Measurements from ENCODE around the gene ATP6V0A4.
"Not testable (repeated sequence)": the region's sequence is repeated elsewhere in the genome, so short reads cannot be mapped to it uniquely, and the experiment has no call there.

The ATP6V0A4 gene

GRCh38 chr7:138712652-138713051 is 85.3 kb downstream of the ATP6V0A4 start:
- FAIRE-seq, result no peak
- DNase-seq (ENCODE audit: extremely low spot score, insufficient read length, low read depth), result no peak

GRCh38 chr7:138710536-138711385 is 87.2 kb downstream of the ATP6V0A4 start:
- FAIRE-seq (no peak), DNase-seq (ENCODE audit: extremely low spot score, insufficient read length, low read depth) (no peak)

- FAIRE-seq, result no peak
- DNase-seq (ENCODE audit: extremely low spot score, insufficient read length, low read depth), result no peak
These were observed 92.8 kb downstream of the ATP6V0A4 start for GRCh38 chr7:138705167-138705566.

- FAIRE-seq (no peak), DNase-seq (ENCODE audit: extremely low spot score, insufficient read length, low read depth) (no peak)
These were observed 96.5 kb downstream of the ATP6V0A4 start for GRCh38 chr7:138701537-138701923.

GRCh38 chr7:138700857-138701536 is 97.0 kb downstream of the ATP6V0A4 start, which contains the start of gene SVOPL:
TSS of gene SVOPL (minus strand) at chr7:138701362. CDS start at chr7:138679045, 22,317 bp downstream.
- FAIRE-seq (no peak), DNase-seq (ENCODE audit: extremely low spot score, insufficient read length, low read depth) (no peak)

- FAIRE-seq (no peak), DNase-seq (ENCODE audit: extremely low spot score, insufficient read length, low read depth) (no peak)
These were observed 98.3 kb downstream of the ATP6V0A4 start for GRCh38 chr7:138699661-138700060.

- FAIRE-seq (no peak), DNase-seq (ENCODE audit: extremely low spot score, insufficient read length, low read depth) (no peak)
These were observed 99.7 kb downstream of the ATP6V0A4 start for GRCh38 chr7:138698281-138698680.

GRCh38 chr7:138697535-138698182 is 100.3 kb downstream of the ATP6V0A4 start:
- DNase-seq (ENCODE audit: extremely low spot score, insufficient read length, low read depth) (no peak), FAIRE-seq (no peak)

GRCh38 chr7:138695776-138696175 is 102.2 kb downstream of the ATP6V0A4 start:
- FAIRE-seq; DNase-seq (ENCODE audit: extremely low spot score, insufficient read length, low read depth): not testable (repeated sequence)

- DNase-seq (ENCODE audit: extremely low spot score, insufficient read length, low read depth) (no peak), FAIRE-seq (no peak)
These were observed 102.9 kb downstream of the ATP6V0A4 start for GRCh38 chr7:138695106-138695505.

GRCh38 chr7:138691178-138691577 is 106.8 kb downstream of the ATP6V0A4 start:
- FAIRE-seq, result no peak

GRCh38 chr7:138690495-138690894 is 107.5 kb downstream of the ATP6V0A4 start:
- no peak for DNase-seq (ENCODE audit: extremely low spot score, insufficient read length, low read depth)
- FAIRE-seq, result no peak

More at GRCh38 chr7:138691178-138691577, 106.8 kb downstream of the ATP6V0A4 start:
- no peak for DNase-seq (ENCODE audit: extremely low spot score, insufficient read length, low read depth)

GRCh38 chr7:138688037-138688436 is 110.0 kb downstream of the ATP6V0A4 start:
- FAIRE-seq; DNase-seq (ENCODE audit: extremely low spot score, insufficient read length, low read depth): not testable (repeated sequence)

GRCh38 chr7:138684340-138684739 is 113.7 kb downstream of the ATP6V0A4 start:
- FAIRE-seq (no peak), DNase-seq (ENCODE audit: extremely low spot score, insufficient read length, low read depth) (no peak)

- FAIRE-seq (no peak), DNase-seq (ENCODE audit: extremely low spot score, insufficient read length, low read depth) (no peak)
These were observed 118.2 kb downstream of the ATP6V0A4 start for GRCh38 chr7:138679793-138680192.

GRCh38 chr7:138670594-138670993 is 127.4 kb downstream of the ATP6V0A4 start:
- no peak for FAIRE-seq
- DNase-seq (ENCODE audit: extremely low spot score, insufficient read length, low read depth), result no peak

- DNase-seq (ENCODE audit: extremely low spot score, insufficient read length, low read depth) (no peak), FAIRE-seq (no peak)
These were observed 128.6 kb downstream of the ATP6V0A4 start for GRCh38 chr7:138669364-138669763.

GRCh38 chr7:138668946-138669345 is 129.1 kb downstream of the ATP6V0A4 start:
- DNase-seq (ENCODE audit: extremely low spot score, insufficient read length, low read depth) (no peak), FAIRE-seq (no peak)

GRCh38 chr7:138668229-138668596 is 129.8 kb downstream of the ATP6V0A4 start:
- DNase-seq (ENCODE audit: extremely low spot score, insufficient read length, low read depth), result no peak
- no peak for FAIRE-seq

GRCh38 chr7:138667535-138668228 is 130.3 kb downstream of the ATP6V0A4 start:
- FAIRE-seq (no peak), DNase-seq (ENCODE audit: extremely low spot score, insufficient read length, low read depth) (no peak)

Measured in GM18507 (cell line).